ENCODE data around the gene ADAD2.

Gene ADAD2

DNA sequence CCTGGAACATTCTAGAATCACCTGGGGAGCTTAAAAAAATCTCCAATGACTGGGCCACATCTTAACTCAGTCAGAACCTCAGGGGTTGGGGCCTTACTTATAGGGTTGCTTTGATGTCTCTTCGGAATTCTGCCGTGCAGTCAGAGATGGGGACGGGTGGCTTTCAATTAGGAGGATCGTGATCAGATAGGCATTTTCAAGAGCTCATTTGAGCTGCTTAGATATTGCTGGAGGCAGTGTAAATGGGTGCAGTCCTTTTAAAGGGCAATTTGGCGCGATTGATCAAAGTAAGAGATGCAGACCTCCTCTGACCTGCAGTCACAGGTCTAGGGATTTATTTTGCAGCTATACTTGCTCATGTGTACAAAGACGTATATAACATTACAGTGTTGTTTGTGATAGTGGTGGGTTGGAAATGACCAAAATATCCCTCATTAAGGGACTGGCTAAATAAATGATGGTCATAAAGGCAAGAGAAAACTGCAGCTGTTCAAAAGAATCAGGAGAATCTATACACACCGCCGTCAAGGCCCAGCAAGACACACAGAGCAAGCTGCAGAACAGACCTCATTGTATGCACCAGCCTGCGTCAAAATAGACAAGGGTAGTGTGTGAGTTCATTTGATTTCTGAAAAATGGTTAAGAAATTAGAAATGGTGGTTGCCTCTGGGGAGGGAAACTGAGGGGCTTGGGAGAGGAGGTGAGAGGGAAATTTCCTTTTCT lies 55.2 kb downstream of the ADAD2 start:
- DNase-seq (ENCODE audit: low spot score): no peak
- FAIRE-seq: no peak

DNA sequence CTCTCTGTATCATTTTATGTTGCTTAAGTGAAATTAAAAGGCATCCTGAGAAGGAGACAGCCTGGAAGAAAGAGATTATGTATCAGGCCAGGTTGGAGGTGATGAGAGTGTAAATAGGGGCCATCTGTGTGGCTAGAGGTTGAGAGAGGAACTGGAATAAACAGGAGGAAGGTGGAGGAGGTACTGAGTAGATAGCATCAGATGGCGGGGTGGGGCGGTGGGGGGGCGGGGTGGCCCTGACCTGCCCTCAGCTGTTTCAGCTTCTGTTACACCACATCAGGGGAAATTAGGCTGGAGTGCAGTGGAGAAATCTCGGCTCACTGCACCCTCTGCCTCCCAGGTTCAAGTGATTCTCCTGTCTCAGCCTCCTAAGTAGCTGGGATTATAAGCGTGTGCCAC lies 55.7 kb downstream of the ADAD2 start:
- FAIRE-seq (no peak), DNase-seq (ENCODE audit: low spot score) (no peak)
